Measurements from ENCODE around the gene GUCD1. TPM values are rescaled to one million over a fixed set of nuclear protein-coding genes. Genes with fewer than 3 reads are reported as not detected.

Gene GUCD1
- total RNA-seq, 1 experiment from 2014 or later, result 87.4 TPM

GRCh38 chr22:24565077-24565476, 10.1 kb upstream of the GUCD1 start:
- H4K91ac ChIP-seq (ENCODE audit: insufficient read length, low read depth, low read length), result no peak overlapping the region
- no peaks in the 10 kb centered on the region for H3K4me1 Mint-ChIP-seq
- H3K4ac ChIP-seq (ENCODE audit: low read depth, low read length), result no peak overlapping the region
- H3K23ac ChIP-seq (ENCODE audit: insufficient read length, low read depth, low read length), result no peak overlapping the region
- no peak overlapping the region for H2BK15ac ChIP-seq (ENCODE audit: low read depth, low read length)
- no peak overlapping the region for H4K8ac ChIP-seq (replicated peaks; ENCODE audit: insufficient read length, low read depth, low read length)
- H3K18ac ChIP-seq (ENCODE audit: insufficient read length, low read depth, low read length), result no peak overlapping the region
- no peak overlapping the region for H2BK5ac ChIP-seq (ENCODE audit: insufficient read length, low read length)
- no peak overlapping the region for H3T11ph ChIP-seq (ENCODE audit: low read length)
- no peaks in the 10 kb centered on the region for H3K27me3 ChIP-seq (ENCODE audit: insufficient read depth, low read length)
- H4K20me1 ChIP-seq (ENCODE audit: control insufficient read depth, insufficient read depth, insufficient read length), result no peaks in the 10 kb centered on the region
- peaks cover 5% of the 10 kb centered on the region for H3K79me1 ChIP-seq (ENCODE audit: insufficient read depth, low read depth, low read length, poor library complexity, severe bottlenecking)
- H2BK12ac ChIP-seq (ENCODE audit: insufficient read length, low read depth, low read length), result no peak overlapping the region
- H2BK20ac ChIP-seq (ENCODE audit: low read depth, low read length, poor library complexity, severe bottlenecking), result no peak overlapping the region
- H3K79me2 ChIP-seq (ENCODE audit: insufficient read depth, low read length), result peaks cover 43% of the 10 kb centered on the region
- H3K9ac ChIP-seq (ENCODE audit: extremely low read depth, insufficient read length, low read length), result no peak overlapping the region
- no peak overlapping the region for H2AFZ ChIP-seq (ENCODE audit: low read length)
- H3K4me2 ChIP-seq (ENCODE audit: insufficient read depth, insufficient read length, low read length), result no peak overlapping the region
- no peaks in the 10 kb centered on the region for H3K9me3 ChIP-seq (ENCODE audit: control insufficient read depth, low read depth, low read length)
- DNase-seq, result no peak
- H3K27ac ChIP-seq (ENCODE audit: insufficient read length, low read depth, low read length), result no peak overlapping the region
- peaks cover 34 to 67% (median 52%) of the 10 kb centered on the region in 3 experiments for H3K36me3 Mint-ChIP-seq (ENCODE audit: insufficient read depth in 1 of 3, low read depth in 3 of 3)
- no peak overlapping the region for H2AK5ac ChIP-seq (ENCODE audit: insufficient read length, low read length)
- H3K23me2 ChIP-seq (ENCODE audit: insufficient read length, low read depth, low read length, poor library complexity, severe bottlenecking), result no peaks in the 10 kb centered on the region
- H3K9me3 Mint-ChIP-seq, result no peaks in the 10 kb centered on the region
- H3K56ac ChIP-seq (ENCODE audit: insufficient read length, low read depth, low read length), result no peak overlapping the region
- H3K14ac ChIP-seq (ENCODE audit: insufficient read depth, low read length), result no peak overlapping the region
- WGBS (ENCODE audit: extremely low coverage, insufficient read length, low lambda C conversion rate), result no CpG with 5 or more reads among the region's 2 CpGs
- H2BK120ac ChIP-seq (ENCODE audit: low read depth, low read length, poor library complexity, severe bottlenecking), result no peak overlapping the region
- TF ChIP-seq CTCF (conservative IDR thresholded peaks at IDR 0.05), result no peak
- no peaks in the 10 kb centered on the region for H3K27me3 Mint-ChIP-seq (ENCODE audit: low read depth)
- no peak overlapping the region for H4K5ac ChIP-seq (ENCODE audit: insufficient read length, low read depth, low read length)
- no peak overlapping the region for H3K4me3 Mint-ChIP-seq
- H3K4me1 ChIP-seq (ENCODE audit: insufficient read depth, low read length), result no peaks in the 10 kb centered on the region
- peak overlapping the region in 2 of 3 experiments; percentile 21 to 87; a peak in 1 of 7 replicates for H3K27ac Mint-ChIP-seq
